ENCODE data around the gene MAG.

Gene MAG

GRCh38 chr19:35336166-35336955 lies 44.4 kb downstream of the MAG start:
- no peak overlapping the region for H2AFZ ChIP-seq (ENCODE audit: insufficient read depth, low read length, poor library complexity)
- no peaks in the 10 kb centered on the region for H3K4me1 ChIP-seq (ENCODE audit: control insufficient read depth in 1 of 2, insufficient read depth in 2 of 2, low read length in 2 of 2)
- no peak overlapping the region for H3K18ac ChIP-seq (ENCODE audit: low read length)
- no peak overlapping the region for H2BK12ac ChIP-seq (ENCODE audit: low read length)
- WGBS (ENCODE audit: extremely low coverage, insufficient coverage, insufficient read length) = no CpG with 5 or more reads among the region's 21 CpGs
- H3K27ac ChIP-seq (ENCODE audit: low read depth, low read length) = no peak overlapping the region
- H3K36me3 ChIP-seq (ENCODE audit: control insufficient read depth in 1 of 2, insufficient read depth in 2 of 2, low read length in 2 of 2) = no peaks in the 10 kb centered on the region
- H3K14ac ChIP-seq (ENCODE audit: low read length) = no peak overlapping the region
- H3K4me3 ChIP-seq (ENCODE audit: low read depth, low read length) = no peak overlapping the region
- no peak overlapping the region for H3K4me2 ChIP-seq (ENCODE audit: low read length)
- no peaks in the 10 kb centered on the region for H3K79me2 ChIP-seq (ENCODE audit: control insufficient read depth, insufficient read depth, low read length, poor library complexity)
- no peaks in the 10 kb centered on the region for H3K79me1 ChIP-seq (ENCODE audit: low read length)
- H4K91ac ChIP-seq (ENCODE audit: low read depth, low read length) = no peak overlapping the region
- peaks cover 6% of the 10 kb centered on the region for H3K9me3 ChIP-seq (ENCODE audit: insufficient read depth, low read depth, low read length)
- no peak overlapping the region for H4K12ac ChIP-seq (ENCODE audit: low read depth, low read length)
- H2BK5ac ChIP-seq (ENCODE audit: low read depth, low read length, poor library complexity) = no peak overlapping the region
- no peak overlapping the region for H2AK5ac ChIP-seq (ENCODE audit: low read length)
- no peak overlapping the region for H3K23ac ChIP-seq (ENCODE audit: low read length)
- H3K27me3 ChIP-seq (ENCODE audit: insufficient read depth, low read length) = no peaks in the 10 kb centered on the region
- H2BK120ac ChIP-seq (ENCODE audit: insufficient read depth, low read length, poor library complexity) = no peak overlapping the region
- no peak overlapping the region for H3K9ac ChIP-seq (ENCODE audit: low read length)
- H4K8ac ChIP-seq (ENCODE audit: low read depth, low read length) = no peak overlapping the region
- DNase-seq = no peak
- no peak overlapping the region for H3K4ac ChIP-seq (ENCODE audit: low read depth, low read length)

GRCh38 chr19:35337097-35337983 lies 45.4 kb downstream of the MAG start:
- H2AK5ac ChIP-seq (ENCODE audit: low read length) = no peak overlapping the region
- no peak for DNase-seq
- H3K4me3 ChIP-seq (ENCODE audit: low read depth, low read length) = no peak overlapping the region
- H3K4ac ChIP-seq (ENCODE audit: low read depth, low read length) = no peak overlapping the region
- peaks cover 6% of the 10 kb centered on the region for H3K9me3 ChIP-seq (ENCODE audit: insufficient read depth, low read depth, low read length)
- no peak overlapping the region for H4K8ac ChIP-seq (ENCODE audit: low read depth, low read length)
- no peak overlapping the region for H2AFZ ChIP-seq (ENCODE audit: insufficient read depth, low read length, poor library complexity)
- no peak overlapping the region for H3K18ac ChIP-seq (ENCODE audit: low read length)
- H3K79me1 ChIP-seq (ENCODE audit: low read length) = no peaks in the 10 kb centered on the region
- no peaks in the 10 kb centered on the region for H3K27me3 ChIP-seq (ENCODE audit: insufficient read depth, low read length)
- H3K14ac ChIP-seq (ENCODE audit: low read length) = no peak overlapping the region
- H3K4me1 ChIP-seq (ENCODE audit: control insufficient read depth in 1 of 2, insufficient read depth in 2 of 2, low read length in 2 of 2) = no peaks in the 10 kb centered on the region
- H2BK5ac ChIP-seq (ENCODE audit: low read depth, low read length, poor library complexity) = no peak overlapping the region
- H3K79me2 ChIP-seq (ENCODE audit: control insufficient read depth, insufficient read depth, low read length, poor library complexity) = no peaks in the 10 kb centered on the region
- WGBS (ENCODE audit: extremely low coverage, insufficient coverage, insufficient read length) = no CpG with 5 or more reads among the region's 25 CpGs
- no peaks in the 10 kb centered on the region for H3K36me3 ChIP-seq (ENCODE audit: control insufficient read depth in 1 of 2, insufficient read depth in 2 of 2, low read length in 2 of 2)
- H2BK12ac ChIP-seq (ENCODE audit: low read length) = no peak overlapping the region
- no peak overlapping the region for H2BK120ac ChIP-seq (ENCODE audit: insufficient read depth, low read length, poor library complexity)
- H4K91ac ChIP-seq (ENCODE audit: low read depth, low read length) = no peak overlapping the region
- no peak overlapping the region for H3K9ac ChIP-seq (ENCODE audit: low read length)
- H3K4me2 ChIP-seq (ENCODE audit: low read length) = no peak overlapping the region
- no peak overlapping the region for H3K23ac ChIP-seq (ENCODE audit: low read length)
- H3K27ac ChIP-seq (ENCODE audit: low read depth, low read length) = no peak overlapping the region
- no peak overlapping the region for H4K12ac ChIP-seq (ENCODE audit: low read depth, low read length)

DNA sequence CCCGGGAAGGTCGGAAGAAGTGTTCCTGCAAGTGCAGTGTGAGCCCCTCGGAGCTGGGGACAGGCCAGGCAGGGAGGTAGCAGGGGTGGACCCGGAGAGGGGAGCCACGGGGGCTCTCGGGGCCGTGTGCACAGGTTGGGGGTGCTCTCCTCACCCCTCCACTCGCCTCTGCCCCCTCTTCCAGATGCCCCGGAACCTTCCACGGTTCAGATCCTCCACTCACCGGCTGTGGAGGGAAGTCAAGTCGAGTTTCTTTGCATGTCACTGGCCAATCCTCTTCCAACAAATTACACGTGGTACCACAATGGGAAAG lies 46.0 kb downstream of the MAG start:
- no peak overlapping the region for H2BK12ac ChIP-seq (ENCODE audit: low read length)
- no peak overlapping the region for H4K12ac ChIP-seq (ENCODE audit: low read depth, low read length)
- H3K27me3 ChIP-seq (ENCODE audit: insufficient read depth, low read length) = no peaks in the 10 kb centered on the region
- no peak overlapping the region for H3K4ac ChIP-seq (ENCODE audit: low read depth, low read length)
- no peak overlapping the region for H3K9ac ChIP-seq (ENCODE audit: low read length)
- no peaks in the 10 kb centered on the region for H3K4me1 ChIP-seq (ENCODE audit: control insufficient read depth in 1 of 2, insufficient read depth in 2 of 2, low read length in 2 of 2)
- no peak overlapping the region for H2BK5ac ChIP-seq (ENCODE audit: low read depth, low read length, poor library complexity)
- WGBS (ENCODE audit: extremely low coverage, insufficient coverage, insufficient read length) = no CpG with 5 or more reads among the region's 13 CpGs
- no peak overlapping the region for H2AK5ac ChIP-seq (ENCODE audit: low read length)
- H4K91ac ChIP-seq (ENCODE audit: low read depth, low read length) = no peak overlapping the region
- no peaks in the 10 kb centered on the region for H3K79me1 ChIP-seq (ENCODE audit: low read length)
- no peak overlapping the region for H3K23ac ChIP-seq (ENCODE audit: low read length)
- DNase-seq = no peak
- no peaks in the 10 kb centered on the region for H3K79me2 ChIP-seq (ENCODE audit: control insufficient read depth, insufficient read depth, low read length, poor library complexity)
- no peak overlapping the region for H3K4me3 ChIP-seq (ENCODE audit: low read depth, low read length)
- no peaks in the 10 kb centered on the region for H3K36me3 ChIP-seq (ENCODE audit: control insufficient read depth in 1 of 2, insufficient read depth in 2 of 2, low read length in 2 of 2)
- no peak overlapping the region for H4K8ac ChIP-seq (ENCODE audit: low read depth, low read length)
- no peak overlapping the region for H3K27ac ChIP-seq (ENCODE audit: low read depth, low read length)
- H3K4me2 ChIP-seq (ENCODE audit: low read length) = no peak overlapping the region
- no peak overlapping the region for H3K14ac ChIP-seq (ENCODE audit: low read length)
- peaks cover 6% of the 10 kb centered on the region for H3K9me3 ChIP-seq (ENCODE audit: insufficient read depth, low read depth, low read length)
- no peak overlapping the region for H2AFZ ChIP-seq (ENCODE audit: insufficient read depth, low read length, poor library complexity)
- H2BK120ac ChIP-seq (ENCODE audit: insufficient read depth, low read length, poor library complexity) = no peak overlapping the region
- H3K18ac ChIP-seq (ENCODE audit: low read length) = no peak overlapping the region

GRCh38 chr19:35340431-35340830 lies 48.5 kb downstream of the MAG start:
- Histone ChIP-seq H2AFZ (ENCODE audit: insufficient read depth, low read length, poor library complexity) (no peak overlapping the region), H4K91ac (ENCODE audit: low read depth, low read length) (no peak overlapping the region), H4K12ac (ENCODE audit: low read depth, low read length) (no peak overlapping the region), H2BK12ac (ENCODE audit: low read length) (no peak overlapping the region), H3K4ac (ENCODE audit: low read depth, low read length) (no peak overlapping the region), H3K27ac (ENCODE audit: low read depth, low read length) (no peak overlapping the region), H3K14ac (ENCODE audit: low read length) (no peak overlapping the region), H3K4me2 (ENCODE audit: low read length) (no peak overlapping the region), H3K23ac (ENCODE audit: low read length) (no peak overlapping the region), H3K36me3 (ENCODE audit: control insufficient read depth in 1 of 2, insufficient read depth in 2 of 2, low read length in 2 of 2) (no peaks in the 10 kb centered on the region), H2BK120ac (ENCODE audit: insufficient read depth, low read length, poor library complexity) (no peak overlapping the region), H3K9ac (ENCODE audit: low read length) (no peak overlapping the region), H3K4me1 (ENCODE audit: control insufficient read depth in 1 of 2, insufficient read depth in 2 of 2, low read length in 2 of 2) (no peaks in the 10 kb centered on the region), H3K4me3 (ENCODE audit: low read depth, low read length) (no peak overlapping the region), H2AK5ac (ENCODE audit: low read length) (no peak overlapping the region), H4K8ac (ENCODE audit: low read depth, low read length) (no peak overlapping the region), H3K27me3 (ENCODE audit: insufficient read depth, low read length) (no peaks in the 10 kb centered on the region), H2BK5ac (ENCODE audit: low read depth, low read length, poor library complexity) (no peak overlapping the region), H3K79me2 (ENCODE audit: control insufficient read depth, insufficient read depth, low read length, poor library complexity) (no peaks in the 10 kb centered on the region), H3K9me3 (ENCODE audit: insufficient read depth, low read depth, low read length) (peaks cover 4% of the 10 kb centered on the region), H3K18ac (ENCODE audit: low read length) (no peak overlapping the region), H3K79me1 (ENCODE audit: low read length) (no peaks in the 10 kb centered on the region)
- DNase-seq = no peak
- WGBS (ENCODE audit: extremely low coverage, insufficient coverage, insufficient read length) = no CpG with 5 or more reads among the region's 11 CpGs
